K562 (cell line): ENCODE measurements around the gene PIN1. TPM values are rescaled to one million over a fixed set of nuclear protein-coding genes. Genes with fewer than 3 reads are reported as not detected.

ENCODE experiments used
- BCOR ChIP-seq: fragments of 450-650 bp; IDR thresholded peaks from 2 replicates; pipeline ENCODE4 v1.6.1; 2016
- CCAR2 ChIP-seq: fragments of 200-400 bp; formaldehyde crosslinking; IDR thresholded peaks from 2 replicates; pipeline ENCODE4 v1.6.1; 2017; ENCODE audit warnings: mild to moderate bottlenecking, low read depth, low read length
- CXXC5 ChIP-seq: fragments of 250-450 bp; sonication (Bioruptor Pico); IDR thresholded peaks from 2 replicates; pipeline ENCODE4 v1.8.0; 2022; ENCODE audit warnings: inconsistent platforms, mild to moderate bottlenecking, moderate library complexity
- EZH2 ChIP-seq: IDR thresholded peaks from 2 replicates; pipeline ENCODE4 v1.6.1; 2012; ENCODE audit warnings: low read depth, mild to moderate bottlenecking, inconsistent platforms, low read length, borderline replicate concordance
- FOXJ3 ChIP-seq: sonication (generic); formaldehyde crosslinking; IDR thresholded peaks from 2 replicates; pipeline ENCODE4 v1.4.0; 2020; ENCODE audit warnings: mild to moderate bottlenecking, missing genetic modification reagents
- FOXM1 ChIP-seq, 2 experiments: fragments of 450-650 bp in 1 of 2; sonication (generic) in 1 of 2; formaldehyde crosslinking in 1 of 2; IDR thresholded peaks; 2 replicates each; pipeline versions ENCODE4 v1.6.1 to v1.9.0; 2017 to 2022; ENCODE audit warnings: low read depth in 2 of 2, mild to moderate bottlenecking in 2 of 2, missing genetic modification reagents in 1 of 2, moderate library complexity in 1 of 2
- HMGN3 ChIP-seq: IDR thresholded peaks from 2 replicates; pipeline ENCODE4 v1.6.1; 2011; ENCODE audit warnings: borderline replicate concordance, low read depth, mild to moderate bottlenecking, mixed read lengths, low read length; ENCODE audit not compliant: insufficient read length; ENCODE audit errors: extremely low read depth
- ILF3 ChIP-seq: fragments of 450-650 bp; IDR thresholded peaks from 2 replicates; pipeline ENCODE4 v1.6.1; 2018; ENCODE audit warnings: antibody characterized with exemption, mild to moderate bottlenecking, moderate library complexity, borderline replicate concordance
- NONO ChIP-seq, 2 experiments: fragments of 200-400 bp in 1 of 2; fragments of 450-650 bp in 1 of 2; formaldehyde crosslinking in 1 of 2; IDR thresholded peaks; 2 replicates each; pipeline ENCODE4 v1.6.1; 2017; ENCODE audit warnings: low read depth in 2 of 2, mild to moderate bottlenecking in 2 of 2, moderate library complexity in 2 of 2, low read length in 1 of 2
- POLR2H ChIP-seq: IDR thresholded peaks from 2 replicates; pipeline ENCODE4 v1.6.1; 2016; ENCODE audit warnings: missing genetic modification characterization, low read depth, mild to moderate bottlenecking, control low read depth, missing compliant biosample characterization, moderate library complexity
- RBM22 ChIP-seq: fragments of 200-400 bp; formaldehyde crosslinking; IDR thresholded peaks from 2 replicates; pipeline ENCODE4 v1.6.1; 2018; ENCODE audit warnings: low read length, low read depth; ENCODE audit not compliant: poor library complexity, severe bottlenecking
- RERE ChIP-seq: sonication (generic); formaldehyde crosslinking; IDR thresholded peaks from 2 replicates; pipeline ENCODE4 v1.8.0; 2023; ENCODE audit warnings: missing genetic modification reagents, mild to moderate bottlenecking, borderline replicate concordance
- SAP30 ChIP-seq: fragments of 200-600 bp; sonication (generic); IDR thresholded peaks from 2 replicates; pipeline ENCODE4 v1.6.1; 2012; ENCODE audit warnings: borderline replicate concordance, low read depth, mild to moderate bottlenecking, moderate library complexity, low read length, control low read depth, inconsistent platforms; ENCODE audit not compliant: insufficient read depth, poor library complexity, severe bottlenecking
- TBL1XR1 ChIP-seq, 2 experiments: IDR thresholded peaks; 2 replicates each; pipeline ENCODE4 v1.6.1; 2012; ENCODE audit warnings: improper control_type of control experiment in 2 of 2, low read length in 2 of 2, mild to moderate bottlenecking in 1 of 2
- ZFP1 ChIP-seq: fragments of 450-650 bp; formaldehyde crosslinking; IDR thresholded peaks from 2 replicates; pipeline ENCODE4 v1.4.0; 2020; ENCODE audit warnings: mild to moderate bottlenecking, mixed read lengths
- ZFPM2 ChIP-seq: fragments of 250-450 bp; sonication (Bioruptor Pico); IDR thresholded peaks from 2 replicates; pipeline ENCODE4 v1.5.1; 2022; ENCODE audit warnings: mild to moderate bottlenecking
- ZNF75A ChIP-seq: fragments of 450-650 bp; formaldehyde crosslinking; IDR thresholded peaks from 2 replicates; pipeline ENCODE4 v1.4.0; 2020; ENCODE audit warnings: mild to moderate bottlenecking
- polyA plus RNA-seq, 8 experiments: library from polyadenylated mRNA; depleted of rRNA in 4 of 8; stranded (reverse) in 5 of 8; unstranded in 3 of 8; fragments of >200 nt; fragmentation: Nextera tagmentation in 2 of 8; fragmentation: Illumina TruSeq in 1 of 8; extraction: Ambion mirVana in 2 of 8; extraction: Trizol in 1 of 8; gene quantifications; 2 replicates each; pipeline versions ENCODE4 v1.2.1 to v1.2.3, GENCODE V29; 2011 to 2014; ENCODE audit warnings: inconsistent platforms in 1 of 8, missing spikeins in 1 of 8
- total RNA-seq, 7 experiments: library from RNA; depleted of rRNA in 6 of 7; stranded (reverse); fragments of >200 nt in 6 of 7; fragmentation: Illumina TruSeq in 2 of 7; extraction: Trizol in 2 of 7; gene quantifications; 2 replicates each; pipeline versions ENCODE4 v1.2.1 to v1.2.3, GENCODE V29; 2011 to 2021; ENCODE audit warnings: low replicate concordance in 1 of 7
- TF ChIP-seq, protein P1 (sequence below): sonication (generic); formaldehyde crosslinking; IDR thresholded peaks from 2 replicates; pipeline ENCODE4 v1.8.0; 2022; ENCODE audit warnings: mild to moderate bottlenecking, missing genetic modification reagents

The PIN1 gene
- total and polyA plus RNA-seq, 9 of the 15 experiments (the other 6 are each of a cell fraction or from before 2014, with no cell fraction given), result 1.6 to 178 (median 42.5) TPM

GRCh38 chr19:9818734-9819595 lies 16.2 kb upstream of the PIN1 start, which contains the start of gene FBXL12 (continued):
- TF ChIP-seq RERE (CRISPR knock-in tag), result no peak
- peak; percentile 71 for TF ChIP-seq CXXC5
- no peak for TF ChIP-seq ZNF75A (CRISPR knock-in tag)
- TF ChIP-seq, protein P1, sequence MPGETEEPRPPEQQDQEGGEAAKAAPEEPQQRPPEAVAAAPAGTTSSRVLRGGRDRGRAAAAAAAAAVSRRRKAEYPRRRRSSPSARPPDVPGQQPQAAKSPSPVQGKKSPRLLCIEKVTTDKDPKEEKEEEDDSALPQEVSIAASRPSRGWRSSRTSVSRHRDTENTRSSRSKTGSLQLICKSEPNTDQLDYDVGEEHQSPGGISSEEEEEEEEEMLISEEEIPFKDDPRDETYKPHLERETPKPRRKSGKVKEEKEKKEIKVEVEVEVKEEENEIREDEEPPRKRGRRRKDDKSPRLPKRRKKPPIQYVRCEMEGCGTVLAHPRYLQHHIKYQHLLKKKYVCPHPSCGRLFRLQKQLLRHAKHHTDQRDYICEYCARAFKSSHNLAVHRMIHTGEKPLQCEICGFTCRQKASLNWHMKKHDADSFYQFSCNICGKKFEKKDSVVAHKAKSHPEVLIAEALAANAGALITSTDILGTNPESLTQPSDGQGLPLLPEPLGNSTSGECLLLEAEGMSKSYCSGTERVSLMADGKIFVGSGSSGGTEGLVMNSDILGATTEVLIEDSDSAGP, result no peak
- TF ChIP-seq FOXJ3, result no peak
- no peak for TF ChIP-seq HMGN3
- no peak for TF ChIP-seq FOXM1 (IDR thresholded peaks at IDR 0.05; ENCODE audit: low read depth)
- TF ChIP-seq FOXM1 (CRISPR knock-in tag; IDR thresholded peaks at IDR 0.05; ENCODE audit: low read depth), result 0 out of 2 replicates have a peak, but pooled peaks have one; percentile 73
- no peak for TF ChIP-seq EZH2
- TF ChIP-seq TBL1XR1 (IDR thresholded peaks at IDR 0.05; ENCODE audit: low read length in 2 of 2), result no peak
- TF ChIP-seq ZFPM2 (CRISPR knock-in tag), result no peak
- TF ChIP-seq POLR2H (tag), result peak; percentile 64; the same call in 1 of the 2 replicates
- no peak for TF ChIP-seq CCAR2
- TF ChIP-seq ZFP1, result no peak
- TF ChIP-seq ILF3, result no peak
- TF ChIP-seq SAP30, result peak; percentile 19
- no peak for TF ChIP-seq BCOR
- TF ChIP-seq NONO (IDR thresholded peaks at IDR 0.05; ENCODE audit: low read depth in 2 of 2, low read length in 1 of 2), result 0 out of 4 replicates have a peak, but pooled peaks of 1 of the 2 experiments have one; percentile 10
- no peak for TF ChIP-seq RBM22
